Esophagus muscularis mucosa (tissue), 3 donors: ENCODE data around the gene EVA1C.

Experiments used
- POLR2AphosphoS5 ChIP-seq, 2 donors: sonication (generic); formaldehyde crosslinking; IDR thresholded peaks; one replicate each; pipeline ENCODE4 v1.6.1; 2017; ENCODE audit warnings: antibody characterized with exemption in 2 of 2
- TF ChIP-seq, protein P1 (sequence below), 3 experiments: fragments of 200-600 bp in 2 of 3; fragments of 450-650 bp in 1 of 3; sonication (generic) in 2 of 3; IDR thresholded peaks; one replicate each; pipeline ENCODE4 v1.5.1; 2017 to 2019; ENCODE audit warnings: antibody characterized with exemption in 3 of 3, mild to moderate bottlenecking in 2 of 3, moderate library complexity in 1 of 3

DNA sequence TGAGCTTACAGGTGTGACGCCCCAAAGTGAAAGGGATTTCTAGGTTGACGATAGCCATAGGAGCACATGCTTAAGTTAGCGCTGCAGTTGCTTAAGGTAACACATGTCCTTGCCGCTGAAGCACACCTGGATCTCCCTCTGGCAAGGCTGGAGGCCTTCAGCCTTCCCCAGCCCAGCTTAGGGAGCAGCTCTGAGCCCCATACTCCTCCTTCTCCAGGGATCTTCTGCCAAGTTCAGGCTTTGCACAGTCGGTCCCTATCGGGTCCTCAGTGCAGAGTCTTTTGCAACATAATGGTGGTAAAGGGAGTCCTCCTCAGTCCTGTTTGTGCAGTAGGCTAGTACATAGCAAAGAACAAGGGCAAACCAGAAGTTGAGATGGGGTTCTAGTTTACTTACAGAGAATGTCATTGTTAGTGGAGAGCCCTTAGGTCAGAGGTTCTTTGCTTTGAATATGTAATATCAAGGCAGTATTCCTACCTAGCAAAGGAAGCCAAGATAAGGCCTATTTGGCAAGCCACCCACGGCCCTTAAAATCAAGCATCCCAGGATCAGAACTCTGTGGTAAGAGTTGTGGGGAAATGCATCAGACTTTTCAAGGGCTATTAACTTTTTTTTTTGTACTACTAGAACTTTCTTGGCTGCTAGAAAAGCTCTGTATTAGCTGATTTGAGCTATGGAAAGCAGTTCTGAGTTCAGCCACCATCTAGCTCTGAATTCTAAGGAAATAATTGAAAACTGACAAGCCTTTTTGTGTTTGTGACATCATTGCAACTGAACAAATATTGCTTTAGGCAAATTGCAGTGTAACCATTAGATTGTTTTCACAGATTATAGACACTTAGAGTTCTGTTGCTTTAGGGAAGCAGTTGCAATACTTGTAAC lies 1.4 kb downstream of the EVA1C start:
- TF ChIP-seq POLR2AphosphoS5 (IDR thresholded peaks at IDR 0.05) = no peak
- TF ChIP-seq, protein P1, sequence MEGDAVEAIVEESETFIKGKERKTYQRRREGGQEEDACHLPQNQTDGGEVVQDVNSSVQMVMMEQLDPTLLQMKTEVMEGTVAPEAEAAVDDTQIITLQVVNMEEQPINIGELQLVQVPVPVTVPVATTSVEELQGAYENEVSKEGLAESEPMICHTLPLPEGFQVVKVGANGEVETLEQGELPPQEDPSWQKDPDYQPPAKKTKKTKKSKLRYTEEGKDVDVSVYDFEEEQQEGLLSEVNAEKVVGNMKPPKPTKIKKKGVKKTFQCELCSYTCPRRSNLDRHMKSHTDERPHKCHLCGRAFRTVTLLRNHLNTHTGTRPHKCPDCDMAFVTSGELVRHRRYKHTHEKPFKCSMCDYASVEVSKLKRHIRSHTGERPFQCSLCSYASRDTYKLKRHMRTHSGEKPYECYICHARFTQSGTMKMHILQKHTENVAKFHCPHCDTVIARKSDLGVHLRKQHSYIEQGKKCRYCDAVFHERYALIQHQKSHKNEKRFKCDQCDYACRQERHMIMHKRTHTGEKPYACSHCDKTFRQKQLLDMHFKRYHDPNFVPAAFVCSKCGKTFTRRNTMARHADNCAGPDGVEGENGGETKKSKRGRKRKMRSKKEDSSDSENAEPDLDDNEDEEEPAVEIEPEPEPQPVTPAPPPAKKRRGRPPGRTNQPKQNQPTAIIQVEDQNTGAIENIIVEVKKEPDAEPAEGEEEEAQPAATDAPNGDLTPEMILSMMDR (IDR thresholded peaks at IDR 0.05) = no peak
